ENCODE measurements around the gene UCK1. TPM values are rescaled to one million over a fixed set of nuclear protein-coding genes. Genes with fewer than 3 reads are reported as not detected.
A peak's percentile ranks its signal among the peaks of the same experiment; 100 is the strongest.

The UCK1 gene
- total and polyA plus RNA-seq, 2 of the 13 experiments (the other 11 are each of a cell fraction or from before 2014, with no cell fraction given): 11.0 to 24.1 TPM

GRCh38 chr9:131480258-131480657 is 50.8 kb downstream of the UCK1 start (continued):
- TF ChIP-seq NR0B2 (CRISPR knock-in tag; IDR thresholded peaks at IDR 0.05) (no peak), ATF5 (CRISPR knock-in tag; IDR thresholded peaks at IDR 0.05; ENCODE audit: low read depth) (no peak), MAFG (CRISPR knock-in tag; IDR thresholded peaks at IDR 0.05) (no peak)

- FAIRE-seq (no peak), DNase-seq (ENCODE audit: low spot score) (no peak), ATAC-seq (no peak)
- Histone ChIP-seq H4K20me1 (ENCODE audit: insufficient read depth, low read length) (peaks cover 15% of the 10 kb centered on the region; the same call in 1 of the 2 replicates), H3K36me3 (replicated peaks in 1 of 2; ENCODE audit: control insufficient read depth in 1 of 2, insufficient read depth in 2 of 2, low read length in 2 of 2) (peaks cover 64 to 95% of the 10 kb centered on the region in 2 experiments), H3K27ac (ENCODE audit: extremely low read length, insufficient read depth, low read length) (no peak overlapping the region), H3K9ac (ENCODE audit: insufficient read depth, low read depth, low read length) (no peak overlapping the region), H3K4me3 (replicated peaks in 1 of 3; ENCODE audit: insufficient read depth in 1 of 3, low read depth in 2 of 3, low read length in 3 of 3) (no peak overlapping the region), H3K27me3 (ENCODE audit: control insufficient read depth in 1 of 2, insufficient read depth in 2 of 2, low read length in 2 of 2) (no peaks in the 10 kb centered on the region), H2AFZ (ENCODE audit: low read length) (no peak overlapping the region), H3K4me1 (ENCODE audit: insufficient read depth, low read length) (no peaks in the 10 kb centered on the region), H3K4me2 (ENCODE audit: low read depth, low read length) (no peak overlapping the region), H3K9me3 (ENCODE audit: low read length) (no peaks in the 10 kb centered on the region), H3K79me2 (ENCODE audit: insufficient read depth, low read length) (no peaks in the 10 kb centered on the region)
- no TSS peak for BruUV-seq (replicated peaks)
- TF ChIP-seq RBM22 (optimal IDR thresholded peaks at IDR 0.05; ENCODE audit: low read length) (peak; percentile 97), ELF1 (CRISPR knock-in tag; IDR thresholded peaks at IDR 0.05) (no peak)
- WGBS (ENCODE audit: low lambda C conversion rate): 97% methylated on average over 9 of the region's 10 CpGs
- POLR2A ChIA-PET: no interaction called here
- in situ Hi-C loops (cut with HindIII; ENCODE audit: extremely low pct_ligation_motif_present, low pct_unique_long_range_greater_than_20kb) (loop anchor here (5.0 kb wide), 1 partner anchor 112 kb away; no protein-coding TSS in a partner anchor), intact Hi-C loops (cut with micrococcal nuclease; ENCODE audit: unreplicated experiment) (loop anchor here (1.0 kb wide), 1 partner anchor 112 kb away; no protein-coding TSS in a partner anchor)
- CTCF ChIA-PET (ENCODE audit: low intra/inter-chr PET ratio, low total read pairs): interaction anchor here (0.8 kb wide), 1 partner anchor 129 kb away, joined by 3 read pairs; no protein-coding TSS in a partner anchor
These were observed 52.2 kb downstream of the UCK1 start for GRCh38 chr9:131478911-131479310.

Measured in HepG2 (cell line).